GM10248 (cell line): Measurements from ENCODE around the gene FAM222A.

ENCODE experiments used
- CTCF ChIA-PET: fragments of 300-600 bp; sonication (Branson Sonifier 250); formaldehyde crosslinking; extraction: SDS; loops from one replicate; lab custom pipeline; 2021; ENCODE audit warnings: antibody characterized with exemption; lab: Yijun Ruan, JAX
- POLR2A ChIA-PET: fragments of 350-650 bp; sonication (Branson Sonifier 250); formaldehyde crosslinking; extraction: SDS; loops from one replicate; lab custom pipeline; 2020; ENCODE audit warnings: antibody characterized with exemption; lab: Yijun Ruan, JAX
- DNase-seq: peaks from one replicate; pipeline ENCODE4 v3.0.0; 2012; ENCODE audit errors: extremely low spot score
- TF ChIP-seq, protein P1 (sequence below): IDR thresholded peaks from 2 replicates; pipeline ENCODE4 v1.5.1; 2012; ENCODE audit warnings: mild to moderate bottlenecking, low read depth; ENCODE audit errors: extremely low read depth, missing control alignments, control extremely low read depth

FAM222A gene

DNA sequence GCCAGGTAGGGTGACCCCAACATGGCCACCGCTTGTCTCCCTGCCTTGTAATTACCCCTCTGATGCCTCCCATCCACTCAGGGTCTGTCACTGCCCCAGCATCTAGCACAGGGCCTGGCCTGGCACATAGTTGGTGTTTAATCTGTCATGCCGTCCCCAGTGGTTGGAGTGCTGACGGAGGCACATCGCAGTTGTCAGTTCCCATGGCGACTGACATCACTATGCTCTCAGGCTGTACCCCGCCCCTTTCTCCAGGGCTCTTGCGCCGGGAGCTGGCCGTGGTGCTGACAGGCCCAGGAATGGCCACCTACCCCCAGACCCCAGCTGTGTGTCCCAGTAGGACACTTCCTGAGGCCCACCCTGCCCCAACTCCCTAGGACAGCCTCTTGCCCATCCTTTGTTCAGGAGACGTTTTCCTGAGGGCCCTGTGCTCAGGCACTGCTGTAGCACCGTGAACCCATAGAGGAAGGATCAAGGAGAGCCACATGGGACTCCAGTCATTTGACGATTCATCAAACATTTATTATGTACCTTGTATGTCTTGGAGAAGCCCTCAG is 23.0 kb downstream of the FAM222A start:
- POLR2A ChIA-PET = no interaction called here
- DNase-seq = no peak
- CTCF ChIA-PET = interaction anchor here (0.9 to 1.6 kb wide), 2 partner anchors 22 to 308 kb away, joined by 3 read pairs; no protein-coding TSS in a partner anchor
- TF ChIP-seq, protein P1, sequence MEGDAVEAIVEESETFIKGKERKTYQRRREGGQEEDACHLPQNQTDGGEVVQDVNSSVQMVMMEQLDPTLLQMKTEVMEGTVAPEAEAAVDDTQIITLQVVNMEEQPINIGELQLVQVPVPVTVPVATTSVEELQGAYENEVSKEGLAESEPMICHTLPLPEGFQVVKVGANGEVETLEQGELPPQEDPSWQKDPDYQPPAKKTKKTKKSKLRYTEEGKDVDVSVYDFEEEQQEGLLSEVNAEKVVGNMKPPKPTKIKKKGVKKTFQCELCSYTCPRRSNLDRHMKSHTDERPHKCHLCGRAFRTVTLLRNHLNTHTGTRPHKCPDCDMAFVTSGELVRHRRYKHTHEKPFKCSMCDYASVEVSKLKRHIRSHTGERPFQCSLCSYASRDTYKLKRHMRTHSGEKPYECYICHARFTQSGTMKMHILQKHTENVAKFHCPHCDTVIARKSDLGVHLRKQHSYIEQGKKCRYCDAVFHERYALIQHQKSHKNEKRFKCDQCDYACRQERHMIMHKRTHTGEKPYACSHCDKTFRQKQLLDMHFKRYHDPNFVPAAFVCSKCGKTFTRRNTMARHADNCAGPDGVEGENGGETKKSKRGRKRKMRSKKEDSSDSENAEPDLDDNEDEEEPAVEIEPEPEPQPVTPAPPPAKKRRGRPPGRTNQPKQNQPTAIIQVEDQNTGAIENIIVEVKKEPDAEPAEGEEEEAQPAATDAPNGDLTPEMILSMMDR = no peak

DNA sequence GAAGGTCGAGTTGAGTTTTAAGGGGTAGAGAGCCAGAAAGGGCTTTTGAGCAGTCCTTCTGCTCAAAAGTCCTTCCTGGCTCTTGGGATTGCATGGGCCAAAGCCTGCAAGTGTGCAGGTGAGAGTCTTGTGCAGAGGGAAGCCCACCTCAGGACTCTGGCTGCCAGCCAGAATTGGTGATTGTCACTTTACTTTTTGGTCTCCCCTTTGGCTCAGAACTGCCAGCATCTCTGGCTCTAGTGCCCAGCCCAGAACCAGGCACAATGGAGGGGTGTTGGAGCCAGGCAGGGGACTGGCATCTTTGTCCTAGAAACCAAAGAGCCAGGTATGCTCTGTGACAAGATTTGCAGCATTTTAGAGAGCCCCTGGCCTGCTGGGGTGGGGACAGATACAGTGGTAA is 23.5 kb downstream of the FAM222A start:
- TF ChIP-seq, protein P1 = no peak
- ChIA-PET POLR2A (no interaction called here), CTCF (interaction anchor here (1.6 kb wide), 1 partner anchor 22 kb away, joined by 3 read pairs; no protein-coding TSS in a partner anchor)
- no peak for DNase-seq

DNA sequence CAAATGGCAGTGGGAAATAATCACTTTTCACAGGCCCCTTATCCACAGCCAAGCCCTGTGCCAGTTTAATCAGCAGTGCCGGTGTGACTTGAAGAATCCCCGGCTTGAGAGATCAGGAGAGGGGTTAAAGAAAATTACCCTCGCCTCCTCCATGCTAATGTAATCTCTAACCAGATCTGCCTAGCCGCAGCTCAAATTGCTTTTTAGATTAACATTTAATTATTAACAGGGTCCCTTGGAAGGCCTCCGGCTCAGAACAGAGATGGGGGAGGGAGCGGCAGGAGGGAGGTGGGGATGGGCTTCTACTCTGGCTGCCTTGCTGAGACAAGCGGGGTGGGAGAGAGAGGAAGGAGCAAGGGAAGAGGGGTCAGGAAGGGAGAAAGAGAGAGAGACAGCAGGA is 24.0 kb downstream of the FAM222A start:
- DNase-seq = no peak
- ChIA-PET POLR2A (no interaction called here), CTCF (no interaction called here)
- TF ChIP-seq, protein P1 = no peak

DNA sequence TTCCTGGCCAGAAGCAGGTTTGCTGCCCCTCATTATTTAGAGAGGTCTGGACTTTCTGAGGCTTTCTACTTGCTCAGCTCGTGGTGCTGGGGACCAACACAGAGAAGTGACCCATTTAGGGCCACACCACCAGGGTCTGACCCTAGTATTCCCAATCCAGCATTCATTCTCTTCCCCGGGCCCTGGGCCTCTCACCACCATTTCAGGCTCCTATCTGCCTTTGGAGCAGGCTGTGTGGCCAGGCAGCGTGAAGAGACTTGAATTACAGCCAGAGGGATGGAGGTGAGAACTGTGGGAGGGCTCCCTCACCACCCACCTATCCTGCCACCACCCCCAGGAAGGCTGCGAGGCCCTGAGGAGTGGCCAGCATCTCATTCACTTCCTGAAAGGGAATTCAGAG is 24.6 kb downstream of the FAM222A start:
- TF ChIP-seq, protein P1 = no peak
- no peak for DNase-seq
- POLR2A ChIA-PET = no interaction called here
- CTCF ChIA-PET = no interaction called here

DNA sequence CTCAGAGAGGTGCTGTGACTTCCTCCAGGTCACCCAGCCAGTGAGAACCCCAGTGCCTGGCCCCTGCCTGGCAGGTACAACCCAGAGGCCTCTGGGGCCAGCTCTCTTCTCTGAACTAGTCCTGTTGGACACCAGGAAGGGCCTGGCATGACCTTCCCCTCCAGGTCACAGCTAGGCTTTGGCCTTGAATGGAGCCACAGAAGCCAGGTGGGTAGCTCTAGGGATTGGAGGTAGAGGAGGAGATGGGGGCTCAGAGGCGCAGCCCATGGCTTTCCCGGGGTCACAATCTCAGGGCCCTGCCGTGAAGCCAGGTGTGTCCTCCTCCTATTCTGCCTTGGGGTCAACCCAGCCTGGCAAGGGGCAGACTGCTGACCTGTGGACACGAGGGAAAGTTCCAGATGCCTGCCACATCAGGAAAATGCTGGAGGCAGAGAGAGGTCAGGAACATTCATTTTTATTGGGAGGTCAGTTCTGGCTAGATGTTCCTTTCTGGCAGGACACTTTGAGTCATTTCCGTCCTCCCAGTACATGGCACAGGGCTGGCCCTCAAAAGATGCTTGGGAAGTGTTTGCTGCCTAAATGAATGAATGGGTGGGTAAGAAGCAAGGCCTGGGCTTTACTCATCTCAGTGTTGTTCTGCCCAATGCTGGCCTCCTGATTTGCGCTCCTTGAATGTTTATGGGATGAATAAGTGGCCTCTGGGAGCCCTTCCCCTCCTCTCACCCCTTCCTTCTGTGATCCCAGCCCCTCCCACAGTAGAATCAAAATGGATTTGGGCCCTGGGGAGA is 25.4 kb downstream of the FAM222A start:
- POLR2A ChIA-PET = no interaction called here
- CTCF ChIA-PET = interaction anchor here (1.5 kb wide), 1 partner anchor 142 kb away, joined by 3 read pairs; no protein-coding TSS in a partner anchor
- DNase-seq = no peak
- TF ChIP-seq, protein P1 = no peak

DNA sequence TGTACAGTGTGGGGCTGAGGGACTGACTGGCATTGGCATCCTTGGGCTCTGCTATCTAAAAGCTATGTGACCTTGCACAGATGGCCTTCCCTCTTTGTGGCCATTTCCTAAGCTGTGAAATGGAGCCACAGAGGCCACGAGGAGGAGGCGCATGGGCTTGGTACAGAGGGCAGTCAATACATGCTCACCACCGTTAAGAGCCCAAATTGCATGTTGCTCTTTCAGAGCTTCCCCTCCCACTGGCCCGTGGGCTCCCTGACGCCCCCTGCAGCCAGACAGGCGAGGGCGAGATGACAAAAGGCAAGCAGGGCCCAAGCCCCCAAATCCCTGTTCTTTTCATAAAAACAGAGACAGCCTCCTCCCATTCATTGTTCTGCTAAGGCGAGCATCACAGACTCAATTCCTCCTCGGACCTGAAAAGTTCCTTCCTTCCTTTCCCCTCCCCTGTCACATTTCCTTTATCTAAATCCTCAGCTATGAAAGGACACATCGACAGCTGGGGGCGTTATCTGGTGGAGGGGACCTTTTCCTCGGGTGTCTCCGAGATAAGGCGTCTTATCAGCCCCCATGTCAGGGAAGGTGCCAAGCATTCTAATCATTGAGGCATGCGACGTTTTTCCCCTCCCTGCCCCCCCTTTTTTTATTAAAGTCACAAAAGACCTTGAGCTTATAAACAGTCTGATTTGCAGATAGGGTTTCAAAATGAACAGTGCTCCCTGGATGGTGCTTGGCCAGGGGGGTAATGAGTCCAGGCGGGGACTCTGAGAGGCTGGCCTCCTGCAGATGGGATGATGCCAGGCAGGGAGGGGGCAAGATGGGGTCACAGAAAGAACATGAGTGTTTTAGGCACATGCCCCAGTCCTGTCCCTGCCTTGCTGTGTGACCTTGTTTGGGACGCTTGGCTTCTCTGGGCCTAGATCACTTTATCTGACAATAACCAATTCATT is 26.4 kb downstream of the FAM222A start:
- CTCF ChIA-PET = interaction anchor here (1.5 kb wide), 1 partner anchor 143 kb away, joined by 3 read pairs; no protein-coding TSS in a partner anchor
- TF ChIP-seq, protein P1 = peak; percentile 11
- no peak for DNase-seq

More for the DNA sequence above, 26.4 kb downstream of the FAM222A start:
- POLR2A ChIA-PET = interaction anchor here (0.6 kb wide), 1 partner anchor 99 kb away, joined by 8 read pairs; no protein-coding TSS in a partner anchor
